ENCODE data around the gene CSPG4.
"Not testable (repeated sequence)": the region's sequence is repeated elsewhere in the genome, so short reads cannot be mapped to it uniquely, and the experiment has no call there.

CSPG4 gene

DNA sequence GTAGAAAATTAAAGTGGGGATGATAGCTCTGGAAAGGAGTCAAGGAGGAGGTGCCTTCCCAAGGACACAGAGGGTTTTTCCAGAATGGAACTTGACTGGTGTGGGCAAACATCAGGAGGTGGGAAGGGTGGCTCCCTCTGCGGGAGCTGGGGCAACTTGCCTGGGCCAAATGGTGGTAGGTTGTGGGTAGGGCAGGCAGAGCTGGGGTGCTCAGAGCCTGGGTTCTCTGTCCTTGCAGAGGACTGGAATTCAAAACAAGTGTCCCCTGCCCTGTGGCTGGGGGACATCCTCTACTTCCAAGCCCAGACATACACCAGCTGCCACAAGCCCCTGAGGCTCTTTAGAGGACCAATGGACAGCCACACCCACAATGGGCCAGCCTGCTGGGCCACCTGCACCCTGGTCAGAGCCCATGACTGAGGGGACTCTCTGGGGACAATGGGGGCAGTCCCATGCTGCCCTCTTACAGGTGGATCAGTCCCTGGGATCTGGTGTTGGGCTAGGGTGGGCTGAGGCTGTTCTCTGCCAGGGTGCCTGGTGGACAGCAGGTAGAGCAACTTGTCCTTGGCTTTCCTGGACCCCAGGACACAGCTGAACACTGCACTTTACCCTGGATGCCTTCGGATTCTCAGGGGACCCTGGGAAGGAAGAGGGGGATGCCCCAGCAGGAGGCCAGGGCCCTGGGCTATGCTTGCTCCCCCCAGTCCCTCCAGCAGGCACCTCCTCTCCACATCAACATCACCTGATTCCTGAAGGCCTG lies 38.6 kb upstream of the CSPG4 start:
- TF ChIP-seq, protein P1, sequence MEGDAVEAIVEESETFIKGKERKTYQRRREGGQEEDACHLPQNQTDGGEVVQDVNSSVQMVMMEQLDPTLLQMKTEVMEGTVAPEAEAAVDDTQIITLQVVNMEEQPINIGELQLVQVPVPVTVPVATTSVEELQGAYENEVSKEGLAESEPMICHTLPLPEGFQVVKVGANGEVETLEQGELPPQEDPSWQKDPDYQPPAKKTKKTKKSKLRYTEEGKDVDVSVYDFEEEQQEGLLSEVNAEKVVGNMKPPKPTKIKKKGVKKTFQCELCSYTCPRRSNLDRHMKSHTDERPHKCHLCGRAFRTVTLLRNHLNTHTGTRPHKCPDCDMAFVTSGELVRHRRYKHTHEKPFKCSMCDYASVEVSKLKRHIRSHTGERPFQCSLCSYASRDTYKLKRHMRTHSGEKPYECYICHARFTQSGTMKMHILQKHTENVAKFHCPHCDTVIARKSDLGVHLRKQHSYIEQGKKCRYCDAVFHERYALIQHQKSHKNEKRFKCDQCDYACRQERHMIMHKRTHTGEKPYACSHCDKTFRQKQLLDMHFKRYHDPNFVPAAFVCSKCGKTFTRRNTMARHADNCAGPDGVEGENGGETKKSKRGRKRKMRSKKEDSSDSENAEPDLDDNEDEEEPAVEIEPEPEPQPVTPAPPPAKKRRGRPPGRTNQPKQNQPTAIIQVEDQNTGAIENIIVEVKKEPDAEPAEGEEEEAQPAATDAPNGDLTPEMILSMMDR (IDR thresholded peaks at IDR 0.05; ENCODE audit: poor library complexity, severe bottlenecking) = no peak
- Histone ChIP-seq H3K27me3 (ENCODE audit: insufficient read depth, poor library complexity, severe bottlenecking) (no peaks in the 10 kb centered on the region), H3K36me3 (ENCODE audit: low read depth) (no peaks in the 10 kb centered on the region), H3K27ac (ENCODE audit: poor library complexity, severe bottlenecking) (no peak overlapping the region), H3K4me1 (ENCODE audit: insufficient read depth, poor library complexity, severe bottlenecking) (no peaks in the 10 kb centered on the region), H3K9me3 (ENCODE audit: severe bottlenecking) (no peaks in the 10 kb centered on the region), H3K4me3 (ENCODE audit: severe bottlenecking) (no peak overlapping the region)
- no peak for DNase-seq (ENCODE audit: low spot score)
- ATAC-seq (ENCODE audit: low read depth) = no peak; the same call in 2 of the 3 replicates

DNA sequence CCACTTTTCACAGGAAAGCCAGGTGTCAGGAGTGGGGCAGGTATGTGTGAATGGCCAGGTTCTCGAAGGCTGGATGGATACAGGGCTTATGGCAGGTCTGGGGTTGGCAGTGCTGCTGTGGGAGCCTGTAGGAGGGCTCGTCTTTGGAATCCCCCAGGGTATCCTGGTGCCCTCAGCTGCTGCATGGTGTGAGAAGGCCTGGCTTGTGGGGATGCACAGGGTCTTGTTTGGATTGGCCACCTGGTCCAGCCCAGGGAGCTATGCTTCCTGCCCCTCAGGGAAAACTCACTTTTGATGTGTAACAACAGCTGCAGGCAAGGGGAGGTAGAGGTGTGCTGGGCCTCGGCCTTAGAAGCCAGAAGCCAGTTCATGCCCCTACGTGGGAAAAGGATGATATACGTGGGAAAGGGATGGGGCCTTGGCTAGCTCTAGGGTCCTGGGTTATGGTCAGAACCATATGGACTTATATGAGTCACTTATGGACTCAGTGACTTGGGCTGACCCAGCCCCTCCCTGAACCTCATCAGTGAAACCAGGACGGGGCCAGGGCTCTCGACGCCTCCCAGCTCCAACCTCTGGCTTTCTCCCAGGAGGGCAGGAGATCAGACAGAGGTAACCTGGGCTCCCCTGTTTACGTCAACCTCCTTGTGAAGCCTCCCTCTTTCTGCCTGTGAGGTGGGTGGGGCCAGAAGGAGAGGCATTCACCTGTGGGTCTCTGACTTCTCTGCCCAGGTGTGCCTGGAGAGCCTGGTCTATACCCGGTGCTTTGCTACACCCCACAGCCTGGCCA lies 37.8 kb upstream of the CSPG4 start:
- Histone ChIP-seq H3K9me3 (ENCODE audit: severe bottlenecking) (no peaks in the 10 kb centered on the region), H3K36me3 (ENCODE audit: low read depth) (no peaks in the 10 kb centered on the region), H3K27ac (ENCODE audit: poor library complexity, severe bottlenecking) (no peak overlapping the region), H3K4me3 (ENCODE audit: severe bottlenecking) (no peak overlapping the region), H3K4me1 (ENCODE audit: insufficient read depth, poor library complexity, severe bottlenecking) (no peaks in the 10 kb centered on the region), H3K27me3 (ENCODE audit: insufficient read depth, poor library complexity, severe bottlenecking) (no peaks in the 10 kb centered on the region)
- TF ChIP-seq, protein P1 (IDR thresholded peaks at IDR 0.05; ENCODE audit: poor library complexity, severe bottlenecking) = no peak
- no peak; the same call in 2 of the 3 replicates for ATAC-seq (ENCODE audit: low read depth)
- no peak for DNase-seq (ENCODE audit: low spot score)

DNA sequence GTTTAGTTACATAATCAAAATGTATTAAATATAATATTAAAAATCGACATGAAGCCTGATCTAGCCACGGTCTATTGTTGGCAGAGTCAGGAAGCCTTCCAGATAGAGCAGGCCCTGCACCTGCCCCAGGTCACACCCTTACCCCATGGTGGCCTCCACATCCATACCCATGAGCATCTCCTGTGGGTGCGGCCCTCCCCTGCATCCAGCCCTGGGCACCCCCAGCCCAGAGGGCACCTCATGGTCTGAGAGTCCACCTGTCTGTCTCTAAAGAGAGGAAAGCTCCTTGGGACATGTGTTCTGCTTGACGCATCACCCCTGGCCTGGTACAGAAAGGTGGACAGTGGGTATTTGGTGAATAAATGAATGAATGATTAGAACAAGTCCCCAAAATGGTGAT lies 37.2 kb upstream of the CSPG4 start:
- H3K36me3 ChIP-seq (ENCODE audit: low read depth) = no peaks in the 10 kb centered on the region
- DNase-seq (ENCODE audit: low spot score) = no peak
- no peaks in the 10 kb centered on the region for H3K4me1 ChIP-seq (ENCODE audit: insufficient read depth, poor library complexity, severe bottlenecking)
- no peak overlapping the region for H3K27ac ChIP-seq (ENCODE audit: poor library complexity, severe bottlenecking)
- no peaks in the 10 kb centered on the region for H3K27me3 ChIP-seq (ENCODE audit: insufficient read depth, poor library complexity, severe bottlenecking)
- H3K4me3 ChIP-seq (ENCODE audit: severe bottlenecking) = no peak overlapping the region
- TF ChIP-seq, protein P1 (IDR thresholded peaks at IDR 0.05; ENCODE audit: poor library complexity, severe bottlenecking) = no peak
- ATAC-seq (ENCODE audit: low read depth) = no peak; the same call in 2 of the 3 replicates
- no peaks in the 10 kb centered on the region for H3K9me3 ChIP-seq (ENCODE audit: severe bottlenecking)

DNA sequence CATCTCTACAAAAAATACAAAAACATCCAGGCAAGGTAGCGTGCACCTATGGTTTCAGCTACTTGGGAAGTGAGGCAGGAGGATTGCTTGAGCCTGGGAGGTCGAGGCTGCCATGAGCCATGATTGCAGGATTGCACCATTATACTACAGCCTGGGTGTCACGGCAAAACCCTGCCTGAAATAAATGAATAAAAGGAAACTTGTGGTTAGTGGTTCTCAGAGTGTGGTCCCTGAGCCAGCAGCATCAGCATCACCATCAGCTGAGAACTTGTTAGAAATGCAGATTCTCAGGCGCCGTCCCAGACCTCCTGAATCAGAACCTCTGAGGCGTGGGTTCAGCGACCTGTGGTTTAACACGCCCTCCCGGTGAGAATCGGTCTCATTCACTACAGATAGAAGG lies 36.2 kb upstream of the CSPG4 start:
- not testable (repeated sequence) for H3K36me3 ChIP-seq (ENCODE audit: low read depth); DNase-seq (ENCODE audit: low spot score); H3K4me3 ChIP-seq (ENCODE audit: severe bottlenecking); H3K9me3 ChIP-seq (ENCODE audit: severe bottlenecking); ATAC-seq (ENCODE audit: low read depth); H3K27ac ChIP-seq (ENCODE audit: poor library complexity, severe bottlenecking); H3K4me1 ChIP-seq (ENCODE audit: insufficient read depth, poor library complexity, severe bottlenecking); H3K27me3 ChIP-seq (ENCODE audit: insufficient read depth, poor library complexity, severe bottlenecking)

DNA sequence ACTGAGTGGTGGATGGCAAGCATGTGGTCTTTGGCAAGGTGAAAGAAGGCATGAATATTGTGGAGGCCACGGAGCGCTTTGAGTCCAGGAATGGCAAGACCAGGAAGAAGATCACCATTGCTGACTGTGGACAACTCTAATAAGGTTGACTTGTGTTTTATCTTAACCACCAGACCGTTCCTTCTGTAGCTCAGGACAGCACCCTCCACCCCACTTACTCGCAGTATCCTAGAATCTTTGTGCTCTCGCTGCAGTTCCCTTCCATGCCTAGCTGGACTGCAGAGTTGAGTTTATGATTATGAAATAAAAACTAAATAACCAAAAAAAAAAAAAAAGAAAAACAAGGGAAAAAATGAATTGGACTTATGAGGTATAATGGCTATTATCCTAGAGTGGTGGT lies 34.5 kb upstream of the CSPG4 start:
- not testable (repeated sequence) for H3K27me3 ChIP-seq (ENCODE audit: insufficient read depth, poor library complexity, severe bottlenecking); ATAC-seq (ENCODE audit: low read depth); H3K4me3 ChIP-seq (ENCODE audit: severe bottlenecking); H3K27ac ChIP-seq (ENCODE audit: poor library complexity, severe bottlenecking); H3K4me1 ChIP-seq (ENCODE audit: insufficient read depth, poor library complexity, severe bottlenecking); DNase-seq (ENCODE audit: low spot score); H3K9me3 ChIP-seq (ENCODE audit: severe bottlenecking); H3K36me3 ChIP-seq (ENCODE audit: low read depth)
